ENCODE results near the gene CRYAA.

Gene CRYAA

DNA sequence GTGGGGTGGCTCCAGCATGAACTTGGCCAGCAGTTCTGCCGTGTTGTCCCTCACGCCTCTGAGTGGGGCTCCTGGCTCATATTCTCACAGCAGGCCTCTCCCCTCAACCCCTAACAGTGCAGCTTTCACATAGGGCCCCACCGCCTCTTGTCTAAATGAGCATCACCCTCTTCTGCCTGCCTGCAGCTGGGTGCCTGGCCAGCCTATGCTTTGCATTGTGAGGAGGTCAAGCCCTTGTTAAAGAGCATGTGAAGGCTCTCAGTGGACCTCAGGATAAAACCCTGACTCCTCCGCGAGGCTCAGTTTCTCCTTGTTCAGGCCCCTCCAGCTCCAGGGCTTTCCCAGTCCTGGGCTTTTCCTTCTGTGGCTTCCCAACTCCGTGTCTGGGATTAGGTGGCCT lies 34.8 kb downstream of the CRYAA start:
- DNase-seq (ENCODE audit: low spot score) = no peak

DNA sequence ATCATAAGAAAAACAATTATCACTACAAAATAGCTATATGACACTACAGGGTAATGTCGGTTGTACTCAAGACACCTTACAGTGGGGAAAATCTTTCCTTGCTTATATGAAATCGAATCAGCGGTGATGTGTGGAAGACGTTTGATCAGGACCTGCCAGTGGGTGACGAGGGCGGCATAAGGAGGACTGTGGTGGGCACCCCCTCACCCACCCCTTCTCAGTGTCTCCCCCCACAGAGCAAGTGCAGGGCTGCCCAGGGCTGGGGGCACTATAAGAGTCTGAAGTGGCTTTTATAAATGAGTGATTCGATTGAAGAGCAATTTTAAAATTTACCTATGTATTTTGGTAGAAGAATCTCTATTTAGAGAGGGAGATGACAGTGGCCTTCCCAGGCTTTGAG lies 35.8 kb downstream of the CRYAA start:
- DNase-seq (ENCODE audit: low spot score) = no peak

DNA sequence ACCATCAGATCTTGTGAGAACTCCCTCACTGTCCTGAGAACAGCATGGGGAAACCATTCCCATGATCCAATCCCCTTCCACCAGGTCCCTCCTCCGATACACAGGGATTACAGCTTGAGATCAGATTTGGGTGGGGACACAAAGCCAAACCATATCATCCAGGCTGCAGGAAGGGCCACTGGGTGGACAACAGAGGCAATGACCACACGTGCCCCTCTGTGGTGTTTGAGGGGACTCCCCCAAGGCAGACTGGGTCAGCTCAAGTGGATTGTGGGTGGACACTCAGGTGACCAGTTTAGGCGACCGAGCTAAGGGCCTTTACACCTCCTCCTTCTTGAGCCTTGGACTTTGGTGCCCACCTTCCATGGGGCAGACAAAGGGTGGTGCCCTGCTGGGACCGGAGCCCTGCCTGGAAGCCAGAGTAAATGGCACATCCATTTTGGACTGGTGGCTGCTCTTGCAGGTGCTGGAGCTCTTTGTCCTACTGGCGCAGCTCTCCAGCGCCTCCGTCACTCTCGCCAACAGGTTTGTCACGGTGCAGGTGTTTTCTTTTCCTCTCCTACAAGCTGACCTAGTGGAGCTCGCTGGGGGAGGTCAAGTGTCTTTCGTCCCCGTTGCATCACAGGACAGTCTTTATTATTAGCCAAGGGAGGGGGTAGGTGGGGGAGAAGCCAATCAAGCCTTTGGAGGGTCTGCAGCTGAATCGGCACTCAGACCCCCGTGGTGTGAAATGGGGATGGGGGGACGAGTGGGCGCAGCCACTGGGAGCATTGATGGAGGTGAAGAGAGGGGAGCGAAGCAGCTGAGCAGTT lies 37.6 kb downstream of the CRYAA start:
- no peak for DNase-seq (ENCODE audit: low spot score)

DNA sequence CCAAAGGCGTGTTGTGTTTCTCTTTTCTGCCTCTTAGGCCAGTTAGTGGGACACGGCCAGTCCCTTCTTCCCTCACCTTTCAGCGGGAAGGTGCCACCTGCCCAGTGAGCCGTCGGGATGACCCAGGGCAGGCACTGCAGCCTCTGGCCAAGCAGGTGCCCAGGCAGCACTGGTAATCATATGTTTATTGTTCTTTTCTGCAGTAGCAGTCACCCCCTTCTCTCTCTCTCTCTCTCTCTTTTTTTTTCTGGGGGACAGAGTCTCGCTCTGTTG lies 38.2 kb downstream of the CRYAA start:
- DNase-seq (ENCODE audit: low spot score) = no peak

DNA sequence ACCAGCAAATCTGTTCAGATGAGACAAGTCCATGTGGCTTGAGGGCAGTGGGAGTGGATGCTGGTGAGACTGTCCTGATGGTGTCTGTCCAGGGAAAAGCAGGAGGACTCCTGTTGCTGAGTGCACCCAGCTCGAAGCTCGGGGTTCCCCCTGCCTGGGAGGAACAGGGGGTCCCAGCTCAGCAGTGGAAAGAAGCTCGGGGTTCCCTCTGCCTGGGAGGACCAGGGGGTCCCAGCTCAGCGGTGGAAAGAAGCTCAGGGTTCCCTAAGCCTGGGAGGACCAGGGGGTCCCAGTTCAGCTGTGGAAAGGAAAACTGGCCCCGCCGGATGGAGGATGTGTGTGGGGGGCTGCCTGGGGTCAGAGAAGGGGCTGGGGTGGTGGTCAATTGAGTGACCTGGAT lies 39.1 kb downstream of the CRYAA start:
- no peak for DNase-seq (ENCODE audit: low spot score)

DNA sequence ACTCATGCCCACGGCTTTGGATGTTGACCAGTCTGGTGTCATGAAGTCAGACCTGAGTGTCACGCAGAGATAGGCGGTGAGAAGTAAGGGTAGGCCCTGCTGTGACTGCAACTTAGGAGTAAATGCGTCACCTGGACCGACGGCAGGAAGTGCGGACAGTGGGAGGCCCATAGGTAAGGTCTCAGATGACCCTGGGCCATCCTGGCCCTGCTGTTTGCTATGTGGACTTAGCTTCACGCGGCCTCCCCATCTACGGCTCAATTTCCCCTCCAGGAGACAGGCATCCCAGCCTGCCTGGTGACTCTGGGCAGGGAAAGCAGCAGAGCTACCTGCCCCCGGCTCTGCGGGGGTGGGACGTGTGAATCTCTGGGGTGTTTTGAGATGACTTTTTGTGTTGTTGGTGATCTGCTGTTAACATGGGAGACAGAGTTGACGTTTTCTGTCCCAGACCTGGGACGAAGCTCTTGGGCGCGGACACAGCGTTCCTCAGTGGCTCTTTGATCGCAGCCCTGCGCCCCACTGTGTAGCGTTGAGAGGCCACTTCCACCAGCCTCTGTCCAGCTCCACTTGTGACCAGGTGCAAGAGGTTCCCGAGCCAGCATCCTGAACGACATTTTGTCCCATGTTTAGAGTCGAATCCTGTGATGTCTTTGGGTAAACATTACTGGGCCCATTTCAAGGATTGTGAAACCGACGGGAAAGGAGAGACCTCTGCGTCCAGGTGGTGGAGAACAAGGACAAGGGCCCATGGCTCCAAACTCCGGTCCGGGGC lies 39.9 kb downstream of the CRYAA start:
- no peak for DNase-seq (ENCODE audit: low spot score)

DNA sequence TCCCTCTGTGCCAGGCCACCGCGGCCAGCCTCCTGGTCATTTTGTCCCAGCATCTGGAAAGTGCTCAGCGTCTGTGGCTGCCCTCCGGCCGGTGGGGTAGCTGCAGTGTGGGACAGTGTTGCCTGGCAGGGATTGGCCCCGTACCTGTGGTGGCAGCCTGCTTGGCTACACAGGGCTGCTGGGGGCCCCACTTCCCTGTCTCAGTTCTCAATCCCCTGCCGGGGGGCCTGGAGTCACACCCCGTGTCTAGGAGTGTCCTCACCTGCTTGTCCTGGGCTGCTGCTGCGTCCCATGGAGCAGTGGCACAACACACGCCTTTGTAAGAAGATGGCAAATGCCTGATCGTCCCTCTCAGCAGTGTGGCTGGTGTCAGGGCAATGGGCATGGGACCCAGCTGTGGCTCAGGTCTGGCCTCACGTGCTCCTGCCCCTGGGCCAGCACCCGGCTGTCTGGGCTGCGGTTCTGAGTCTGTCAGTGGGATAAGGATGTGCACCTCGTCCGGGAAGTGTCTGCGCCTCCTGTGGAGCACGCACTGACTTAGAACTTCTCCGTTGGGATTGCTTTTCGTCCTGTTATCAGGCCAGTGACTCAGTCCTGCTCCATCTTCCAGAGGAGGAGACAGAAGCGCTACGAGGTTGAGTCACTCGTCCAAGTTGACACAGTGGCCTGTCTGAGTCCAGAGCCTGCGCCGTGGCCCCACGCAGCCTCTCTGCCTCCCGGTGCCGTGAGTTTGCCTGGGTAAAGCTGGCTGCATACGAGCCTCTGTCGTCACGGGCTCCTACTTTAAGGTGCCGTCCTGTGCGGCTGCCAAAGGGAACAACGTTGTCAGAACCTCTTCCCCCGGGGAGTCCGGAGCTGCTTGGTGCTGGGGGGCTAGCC lies 41.0 kb downstream of the CRYAA start:
- no peak for DNase-seq (ENCODE audit: low spot score)

DNA sequence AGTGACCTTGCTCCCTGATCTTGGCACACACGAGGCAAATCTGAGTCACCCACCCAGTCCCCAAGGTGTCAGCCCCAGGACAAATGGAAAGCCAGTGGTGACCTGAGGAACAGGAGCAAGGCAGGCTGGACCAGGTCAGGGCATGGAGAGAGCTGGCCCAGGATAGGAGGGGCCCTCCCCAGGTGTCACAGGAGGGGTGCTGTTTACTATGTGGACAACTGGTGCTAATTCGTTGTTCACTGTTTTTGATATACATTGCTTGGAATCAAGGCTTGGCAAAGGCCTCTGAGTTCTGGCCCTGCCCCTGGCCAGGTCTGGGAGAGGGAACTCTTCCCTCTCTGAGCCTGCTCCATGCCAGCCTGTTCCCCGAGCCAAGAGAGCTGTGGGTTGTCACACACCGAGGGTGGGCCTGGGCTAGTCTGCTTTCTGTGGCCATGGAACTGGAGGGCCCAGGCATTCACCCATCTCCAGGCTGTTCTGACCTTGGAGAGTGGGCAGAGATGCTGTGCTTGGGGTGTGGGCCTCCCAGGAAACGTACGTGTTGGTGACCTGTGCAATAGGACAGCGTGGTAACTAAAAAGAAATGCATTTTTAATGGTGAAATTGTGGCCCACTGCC lies 41.8 kb downstream of the CRYAA start:
- no peak for DNase-seq (ENCODE audit: low spot score)

DNA sequence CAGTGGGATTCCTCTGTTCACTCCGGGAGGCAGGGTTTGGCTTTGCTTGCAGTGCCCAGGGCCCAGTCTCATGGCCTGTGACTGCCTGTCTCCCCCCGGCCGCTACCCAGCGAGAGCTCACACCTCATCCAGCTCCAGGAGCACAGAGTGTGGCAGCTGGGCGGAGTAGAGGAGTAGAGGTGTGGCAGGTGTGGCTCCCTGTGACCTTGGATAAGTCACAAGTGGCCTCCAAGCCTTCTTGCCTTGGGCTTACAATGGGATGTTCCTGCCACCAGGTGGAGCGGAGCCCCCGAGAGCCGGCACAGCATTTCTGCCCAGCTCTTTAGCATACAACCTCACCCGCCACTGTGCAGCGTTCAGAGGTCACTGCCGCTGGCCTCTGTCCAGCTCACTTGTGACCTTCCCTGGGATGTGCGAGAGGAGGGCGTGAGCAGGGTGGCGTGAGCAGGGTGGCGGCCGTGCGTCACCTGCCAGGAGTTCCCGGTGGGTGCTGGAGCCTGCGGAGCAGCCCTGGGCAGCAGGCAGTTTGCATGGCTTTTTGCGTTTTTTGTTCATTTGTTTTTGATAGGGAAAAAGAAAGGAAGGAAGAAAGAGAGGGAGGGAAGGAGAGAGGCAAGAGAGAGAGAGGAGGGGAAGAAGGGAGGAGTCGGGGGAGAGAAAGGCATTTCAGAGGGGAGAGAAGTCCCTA lies 42.4 kb downstream of the CRYAA start:
- DNase-seq (ENCODE audit: low spot score) = no peak

DNA sequence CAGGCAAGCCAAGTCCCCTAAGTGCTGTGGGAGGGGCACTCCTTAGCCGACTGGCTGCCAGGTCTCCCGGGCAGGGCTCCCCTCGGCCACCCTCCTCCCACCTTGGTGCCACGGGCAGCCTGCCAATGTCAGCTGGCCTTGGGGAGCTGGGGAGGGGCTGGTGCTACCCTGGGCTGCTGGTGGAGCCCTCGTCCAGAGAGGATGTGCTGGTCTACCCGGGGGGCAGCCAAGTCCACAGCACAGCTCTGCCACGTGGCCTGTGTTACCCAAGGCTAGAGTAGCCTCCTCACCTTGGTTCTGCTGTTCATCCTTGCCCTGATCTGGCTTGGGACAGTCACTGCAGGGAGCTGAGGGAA lies 42.9 kb downstream of the CRYAA start:
- DNase-seq (ENCODE audit: low spot score) = no peak

All from COLO829 (cell line).